DOHH2 (cell line): ENCODE results near the gene PHF8.

Experiments
- EZH2phosphoT487 ChIP-seq: fragments of 200-600 bp; sonication (generic); IDR thresholded peaks from 2 replicates; pipeline ENCODE4 v1.6.1; 2017; ENCODE audit warnings: borderline replicate concordance, mild to moderate bottlenecking, antibody characterized with exemption, low read length, moderate library complexity, mixed read lengths
- TF ChIP-seq, protein P1 (sequence below): fragments of 200-600 bp; sonication (generic); IDR thresholded peaks from one replicate; pipeline ENCODE4 v1.5.1; 2014; ENCODE audit warnings: antibody characterized with exemption, mild to moderate bottlenecking, low read depth, low read length; ENCODE audit not compliant: poor library complexity, severe bottlenecking

DNA sequence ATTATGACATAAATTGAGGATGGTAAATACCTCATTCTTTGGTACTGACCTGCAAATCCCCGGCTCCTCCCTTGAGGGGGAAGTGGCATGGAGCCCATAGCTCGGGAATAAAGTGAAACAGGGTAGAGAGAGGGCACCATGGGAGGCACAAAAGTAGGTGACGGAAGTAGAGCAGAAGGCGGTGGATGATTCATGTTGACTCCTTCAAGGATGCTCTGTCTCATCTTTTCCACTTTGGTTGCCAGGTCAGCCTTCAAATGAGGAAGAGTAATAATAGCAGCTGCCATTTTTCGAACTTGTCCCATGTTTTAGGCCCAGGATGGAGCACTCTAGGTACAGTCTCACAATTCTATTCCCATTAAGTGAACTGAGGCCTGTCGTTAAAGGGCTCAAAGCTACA lies 41.4 kb upstream of the PHF8 start:
- TF ChIP-seq, protein P1, sequence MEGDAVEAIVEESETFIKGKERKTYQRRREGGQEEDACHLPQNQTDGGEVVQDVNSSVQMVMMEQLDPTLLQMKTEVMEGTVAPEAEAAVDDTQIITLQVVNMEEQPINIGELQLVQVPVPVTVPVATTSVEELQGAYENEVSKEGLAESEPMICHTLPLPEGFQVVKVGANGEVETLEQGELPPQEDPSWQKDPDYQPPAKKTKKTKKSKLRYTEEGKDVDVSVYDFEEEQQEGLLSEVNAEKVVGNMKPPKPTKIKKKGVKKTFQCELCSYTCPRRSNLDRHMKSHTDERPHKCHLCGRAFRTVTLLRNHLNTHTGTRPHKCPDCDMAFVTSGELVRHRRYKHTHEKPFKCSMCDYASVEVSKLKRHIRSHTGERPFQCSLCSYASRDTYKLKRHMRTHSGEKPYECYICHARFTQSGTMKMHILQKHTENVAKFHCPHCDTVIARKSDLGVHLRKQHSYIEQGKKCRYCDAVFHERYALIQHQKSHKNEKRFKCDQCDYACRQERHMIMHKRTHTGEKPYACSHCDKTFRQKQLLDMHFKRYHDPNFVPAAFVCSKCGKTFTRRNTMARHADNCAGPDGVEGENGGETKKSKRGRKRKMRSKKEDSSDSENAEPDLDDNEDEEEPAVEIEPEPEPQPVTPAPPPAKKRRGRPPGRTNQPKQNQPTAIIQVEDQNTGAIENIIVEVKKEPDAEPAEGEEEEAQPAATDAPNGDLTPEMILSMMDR = no peak
- no peak for TF ChIP-seq EZH2phosphoT487
